Measurements from ENCODE around the gene CD300LF. TPM values are rescaled to one million over a fixed set of nuclear protein-coding genes. Genes with fewer than 3 reads are reported as not detected.
A peak's percentile ranks its signal among the peaks of the same experiment; 100 is the strongest.

Gene CD300LF
- total and polyA plus RNA-seq, 10 of the 15 experiments (the other 5 are each of a cell fraction or from before 2014, with no cell fraction given) = 0.15 TPM; not detected in 9

- TF ChIP-seq YY1 (IDR thresholded peaks at IDR 0.05; ENCODE audit: low read depth, low read length) = peak; percentile 45; the same call in 1 of the 2 replicates
Measured at GRCh38 chr17:74646231-74646630, 66.5 kb downstream of the CD300LF start (continued).

GRCh38 chr17:74645010-74645409 lies 67.7 kb downstream of the CD300LF start:
- no peak for ATAC-seq
- POLR2A ChIA-PET = interaction anchor here (1.1 kb wide), 1 partner anchor 41 kb away, joined by 3 read pairs; no protein-coding TSS in a partner anchor
- H3K36me3 ChIP-seq (ENCODE audit: control insufficient read depth in 2 of 2, insufficient read depth in 2 of 2, low read length in 1 of 2) = no peaks in the 10 kb centered on the region
- in situ Hi-C loops (cut with MboI) = no loop called here
- WGBS (ENCODE audit: insufficient coverage, insufficient replicate concordance, low lambda C conversion rate, missing lambda C conversion rate) = 4% methylated on average over 2 of the region's 2 CpGs
- no peaks in the 10 kb centered on the region; the same call in 1 of the 2 replicates for H4K20me1 ChIP-seq (ENCODE audit: control insufficient read depth, insufficient read depth)
- no peak overlapping the region for H3K4me2 ChIP-seq (ENCODE audit: control insufficient read depth, insufficient read depth)
- no peak overlapping the region for H3K27ac ChIP-seq (ENCODE audit: control insufficient read depth, insufficient read depth)
- no peaks in the 10 kb centered on the region for H3K9me3 ChIP-seq (replicated peaks; ENCODE audit: control insufficient read depth, insufficient read depth, low read length)
- no peak for DNase-seq (ENCODE audit: low read depth, low spot score)
- no peak overlapping the region for H2AFZ ChIP-seq (ENCODE audit: control insufficient read depth, low read depth, low read length)
- no peak overlapping the region for H3K9ac ChIP-seq (ENCODE audit: control insufficient read depth, insufficient read depth, low read length)
- SMC1A ChIA-PET (ENCODE audit: uncharacterized antibody, unreplicated experiment) = interaction anchor here (0.9 to 1.8 kb wide), 7 partner anchors 12 to 79 kb away, joined by 3 to 5 read pairs (median 3); no protein-coding TSS in a partner anchor
- intact Hi-C loops (cut with micrococcal nuclease; ENCODE audit: unreplicated experiment) = loop anchor here (5.0 kb wide), 1 partner anchor 78 kb away; the partner anchor contains the start of gene CD300H
- H3K27me3 ChIP-seq (replicated peaks in 1 of 2; ENCODE audit: control insufficient read depth in 2 of 2, insufficient read depth in 2 of 2, low read length in 1 of 2) = no peaks in the 10 kb centered on the region; a peak in 2 of 4 replicates
- RAD21 ChIA-PET (ENCODE audit: unreplicated experiment) = interaction anchor here (0.7 to 1.6 kb wide), 4 partner anchors 12 to 83 kb away, joined by 3 to 5 read pairs (median 4); partner anchors contain the start of gene CD300H
- no peak overlapping the region for H3K4me3 ChIP-seq
- no peak for FAIRE-seq
- no peaks in the 10 kb centered on the region for H3K79me2 ChIP-seq (ENCODE audit: control insufficient read depth, insufficient read depth, low read length)
- CTCF ChIA-PET = interaction anchor here (0.6 to 1.9 kb wide), 10 partner anchors 9 to 285 kb away, joined by 3 to 5 read pairs (median 3); no protein-coding TSS in a partner anchor
- no TSS peak for BruUV-seq (replicated peaks)
- H3K4me1 ChIP-seq (ENCODE audit: control insufficient read depth, insufficient read depth, low read length) = peaks cover 15% of the 10 kb centered on the region
- no peak for TF ChIP-seq SMAD5 (IDR thresholded peaks at IDR 0.05; ENCODE audit: low read depth)
- TF ChIP-seq CBFB (IDR thresholded peaks at IDR 0.05; ENCODE audit: low read depth) = no peak
- no peak for TF ChIP-seq E2F4 (IDR thresholded peaks at IDR 0.05; ENCODE audit: low read depth, low read length)
- TF ChIP-seq NR2F1 (conservative IDR thresholded peaks at IDR 0.05) = peak; percentile 97
- peak; percentile 34 for TF ChIP-seq IKZF1 (conservative IDR thresholded peaks at IDR 0.05)
- no peak for TF ChIP-seq USF2 (IDR thresholded peaks at IDR 0.05; ENCODE audit: borderline replicate concordance, low read depth, low read length)
- no peak for TF ChIP-seq ATF7 (IDR thresholded peaks at IDR 0.05; ENCODE audit: low read depth)
- no peak for TF ChIP-seq ZNF207 (IDR thresholded peaks at IDR 0.05; ENCODE audit: borderline replicate concordance)
- no peak for TF ChIP-seq RAD21 (IDR thresholded peaks at IDR 0.05; ENCODE audit: insufficient read depth, low read depth, low read length)
- no peak for TF ChIP-seq CREM (IDR thresholded peaks at IDR 0.05; ENCODE audit: low read depth)
- no peak for TF ChIP-seq E2F8 (IDR thresholded peaks at IDR 0.05; ENCODE audit: low read depth, partially characterized antibody)
- TF ChIP-seq IKZF2 (IDR thresholded peaks at IDR 0.05) = peak in 1 of 2 experiments; percentile 29; a peak in 1 of 4 replicates
- TF ChIP-seq BCLAF1 (IDR thresholded peaks at IDR 0.05) = no peak
- TF ChIP-seq SREBF1 (IDR thresholded peaks at IDR 0.05; ENCODE audit: low read length) = no peak
- TF ChIP-seq WRNIP1 (IDR thresholded peaks at IDR 0.05; ENCODE audit: borderline replicate concordance, low read depth, low read length) = no peak
